ENCODE data around the gene MAPK12. TPM values are rescaled to one million over a fixed set of nuclear protein-coding genes. Genes with fewer than 3 reads are reported as not detected.
A peak's percentile ranks its signal among the peaks of the same experiment; 100 is the strongest.

MAPK12 gene
- total RNA-seq, 4 donors from 2014 or later = 10.3 to 41.4 (median 28.3) TPM

- DNase-seq = peak; percentile 86 to 89
- no peak for TF ChIP-seq POLR2A (IDR thresholded peaks at IDR 0.05)
- TF ChIP-seq, protein P1, sequence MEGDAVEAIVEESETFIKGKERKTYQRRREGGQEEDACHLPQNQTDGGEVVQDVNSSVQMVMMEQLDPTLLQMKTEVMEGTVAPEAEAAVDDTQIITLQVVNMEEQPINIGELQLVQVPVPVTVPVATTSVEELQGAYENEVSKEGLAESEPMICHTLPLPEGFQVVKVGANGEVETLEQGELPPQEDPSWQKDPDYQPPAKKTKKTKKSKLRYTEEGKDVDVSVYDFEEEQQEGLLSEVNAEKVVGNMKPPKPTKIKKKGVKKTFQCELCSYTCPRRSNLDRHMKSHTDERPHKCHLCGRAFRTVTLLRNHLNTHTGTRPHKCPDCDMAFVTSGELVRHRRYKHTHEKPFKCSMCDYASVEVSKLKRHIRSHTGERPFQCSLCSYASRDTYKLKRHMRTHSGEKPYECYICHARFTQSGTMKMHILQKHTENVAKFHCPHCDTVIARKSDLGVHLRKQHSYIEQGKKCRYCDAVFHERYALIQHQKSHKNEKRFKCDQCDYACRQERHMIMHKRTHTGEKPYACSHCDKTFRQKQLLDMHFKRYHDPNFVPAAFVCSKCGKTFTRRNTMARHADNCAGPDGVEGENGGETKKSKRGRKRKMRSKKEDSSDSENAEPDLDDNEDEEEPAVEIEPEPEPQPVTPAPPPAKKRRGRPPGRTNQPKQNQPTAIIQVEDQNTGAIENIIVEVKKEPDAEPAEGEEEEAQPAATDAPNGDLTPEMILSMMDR (IDR thresholded peaks at IDR 0.05) = no peak
- Histone ChIP-seq H3K36me3 (no peaks in the 10 kb centered on the region), H3K27ac (peak overlapping the region; percentile 88 to 94), H3K27me3 (no peaks in the 10 kb centered on the region), H3K4me3 (peak overlapping the region; percentile 61 to 95), H3K4me1 (peaks cover 21 to 63% of the 10 kb centered on the region in 2 donors), H3K9me3 (no peaks in the 10 kb centered on the region)
- intact Hi-C loops (cut with DNase I; ENCODE audit: low total_unique reads) = no loop called here
Measured at GRCh38 chr22:50305923-50306566, 44.6 kb upstream of the MAPK12 start.

DNA sequence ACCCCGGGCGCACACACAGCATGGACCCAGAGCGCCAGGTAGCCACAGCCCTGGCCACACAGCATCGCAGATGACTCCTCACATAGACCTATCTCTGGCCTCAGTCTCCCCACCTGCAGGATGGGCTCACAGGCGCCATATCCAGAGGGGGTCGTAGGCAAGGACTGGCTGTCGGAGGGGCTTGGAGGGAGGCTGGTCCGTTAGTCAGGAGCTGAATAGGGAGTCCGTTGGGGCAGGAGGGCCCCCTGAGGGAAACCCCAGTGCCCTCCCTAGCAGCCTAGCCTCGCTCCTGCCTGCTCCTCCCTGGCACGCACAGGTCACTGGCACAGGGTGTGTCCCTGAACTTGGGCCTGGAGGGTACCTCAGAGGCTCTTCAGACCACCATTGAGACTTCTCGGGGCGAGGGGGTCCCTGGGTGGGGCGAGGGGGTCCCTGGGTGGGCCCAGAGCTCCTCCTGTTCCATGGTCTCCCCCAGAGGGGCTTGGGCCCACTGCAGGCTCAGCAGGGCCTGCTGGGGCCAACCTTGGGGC, 44.0 kb upstream of the MAPK12 start:
- Histone ChIP-seq H3K27me3 (no peaks in the 10 kb centered on the region), H3K4me1 (peaks cover 26 to 68% of the 10 kb centered on the region in 2 donors), H3K27ac (peak overlapping the region; percentile 88 to 94), H3K9me3 (no peaks in the 10 kb centered on the region), H3K36me3 (no peaks in the 10 kb centered on the region), H3K4me3 (peak overlapping the region; percentile 61 to 95)
- TF ChIP-seq, protein P1 (IDR thresholded peaks at IDR 0.05) = no peak
- TF ChIP-seq POLR2A (IDR thresholded peaks at IDR 0.05) = no peak
- no peak for DNase-seq
- intact Hi-C loops (cut with DNase I; ENCODE audit: low total_unique reads) = no loop called here

GRCh38 chr22:50304528-50305392, 43.3 kb upstream of the MAPK12 start:
- peak overlapping the region; percentile 88 to 94 for H3K27ac ChIP-seq
- H3K9me3 ChIP-seq = no peaks in the 10 kb centered on the region
- H3K4me3 ChIP-seq = peak overlapping the region; percentile 61 to 95
- DNase-seq = peak in 1 of 2 donors; percentile 53
- peaks cover 27 to 75% of the 10 kb centered on the region in 2 donors for H3K4me1 ChIP-seq
- H3K27me3 ChIP-seq = no peaks in the 10 kb centered on the region
- no peak for TF ChIP-seq POLR2A (IDR thresholded peaks at IDR 0.05)
- TF ChIP-seq, protein P1 (IDR thresholded peaks at IDR 0.05) = no peak
- intact Hi-C loops (cut with DNase I; ENCODE audit: low total_unique reads) = no loop called here
- no peaks in the 10 kb centered on the region for H3K36me3 ChIP-seq

DNA sequence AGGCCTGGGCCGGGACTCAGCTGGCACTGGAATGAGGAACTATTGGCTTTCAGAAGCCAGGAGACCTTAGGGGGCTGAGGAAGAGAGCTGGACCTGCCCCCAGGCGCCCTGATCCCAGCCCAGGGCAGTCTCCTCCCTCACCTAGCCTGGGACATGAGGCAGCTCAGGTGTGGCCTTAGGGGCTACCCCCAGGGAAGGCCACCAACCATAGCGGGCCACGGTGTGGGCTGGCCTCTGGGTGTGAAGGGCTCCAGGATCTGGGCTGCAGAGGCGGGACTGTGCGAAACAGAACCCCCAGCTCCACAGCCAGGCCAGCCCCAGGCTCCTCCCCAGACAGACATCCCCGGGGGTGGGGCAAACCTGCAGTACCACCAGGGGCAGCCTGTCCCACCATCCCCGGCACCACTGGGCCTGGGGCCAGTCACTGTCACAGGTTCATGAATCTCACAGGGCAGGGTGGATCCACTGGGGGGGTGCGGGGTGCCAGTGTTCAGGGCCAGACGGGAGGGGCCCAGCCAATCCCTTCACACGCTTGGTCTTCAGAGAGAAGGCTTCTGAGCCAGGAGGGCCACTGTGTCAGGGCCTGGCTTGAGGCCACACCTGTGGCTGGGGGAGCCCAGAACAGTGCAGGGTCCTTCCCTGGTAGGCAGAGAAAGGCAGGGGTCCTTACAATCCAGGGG, 42.5 kb upstream of the MAPK12 start:
- TF ChIP-seq POLR2A (IDR thresholded peaks at IDR 0.05) = peak in 1 of 2 donors; percentile 16
- TF ChIP-seq, protein P1 (IDR thresholded peaks at IDR 0.05) = peak in 1 of 4 experiments; percentile 12
- Histone ChIP-seq H3K36me3 (no peaks in the 10 kb centered on the region), H3K4me3 (no peak overlapping the region), H3K27me3 (no peaks in the 10 kb centered on the region), H3K4me1 (peaks cover 27 to 71% of the 10 kb centered on the region in 2 donors), H3K27ac (peak overlapping the region; percentile 88 to 94), H3K9me3 (no peaks in the 10 kb centered on the region)
- peak; percentile 55 to 60 for DNase-seq
- intact Hi-C loops (cut with DNase I; ENCODE audit: low total_unique reads) = no loop called here
